SK-N-SH (cell line): ENCODE results near the gene FSHR.

Source experiments
- FOXJ3 ChIP-seq: sonication (generic); formaldehyde crosslinking; IDR thresholded peaks from 2 replicates; pipeline ENCODE4 v1.5.1; 2020; ENCODE audit warnings: mild to moderate bottlenecking, missing genetic modification reagents
- GABPA ChIP-seq: IDR thresholded peaks from 2 replicates; pipeline ENCODE4 v1.4.0; 2012; ENCODE audit warnings: low read depth, mild to moderate bottlenecking
- POLR2AphosphoS5 ChIP-seq: IDR thresholded peaks from 2 replicates; pipeline ENCODE4 v1.6.1; 2012; ENCODE audit warnings: low read depth, low read length
- RAD21 ChIP-seq: IDR thresholded peaks from 2 replicates; pipeline ENCODE4 v1.6.1; 2012; ENCODE audit warnings: mild to moderate bottlenecking, low read length
- SIN3A ChIP-seq: IDR thresholded peaks from 2 replicates; pipeline ENCODE4 v1.6.1; 2012; ENCODE audit warnings: low read depth, mild to moderate bottlenecking, low read length, moderate library complexity, borderline replicate concordance
- SMC3 ChIP-seq: IDR thresholded peaks from 2 replicates; pipeline ENCODE4 v1.6.1; 2012; ENCODE audit warnings: low read depth, low read length, improper control_type of control experiment
- TAF1 ChIP-seq: IDR thresholded peaks from 2 replicates; pipeline ENCODE4 v1.6.1; 2012; ENCODE audit warnings: low read depth, mild to moderate bottlenecking, low read length, moderate library complexity, borderline replicate concordance
- TEAD4 ChIP-seq: IDR thresholded peaks from 2 replicates; pipeline ENCODE4 v1.4.0; 2012; ENCODE audit warnings: mild to moderate bottlenecking, borderline replicate concordance; ENCODE audit not compliant: insufficient read depth
- TF ChIP-seq, protein P1 (sequence below): IDR thresholded peaks from 2 replicates; pipeline ENCODE4 v1.4.0; 2012; ENCODE audit warnings: low read depth
- TF ChIP-seq, protein P2 (sequence below): fragments of 200-600 bp; sonication (generic); IDR thresholded peaks from 2 replicates; pipeline ENCODE4 v1.6.1; 2017; ENCODE audit warnings: antibody characterized with exemption, mild to moderate bottlenecking, moderate library complexity
- TF ChIP-seq, protein P3 (sequence below): IDR thresholded peaks from 2 replicates; pipeline ENCODE4 v1.4.0; 2012; ENCODE audit warnings: low read depth, borderline replicate concordance

DNA sequence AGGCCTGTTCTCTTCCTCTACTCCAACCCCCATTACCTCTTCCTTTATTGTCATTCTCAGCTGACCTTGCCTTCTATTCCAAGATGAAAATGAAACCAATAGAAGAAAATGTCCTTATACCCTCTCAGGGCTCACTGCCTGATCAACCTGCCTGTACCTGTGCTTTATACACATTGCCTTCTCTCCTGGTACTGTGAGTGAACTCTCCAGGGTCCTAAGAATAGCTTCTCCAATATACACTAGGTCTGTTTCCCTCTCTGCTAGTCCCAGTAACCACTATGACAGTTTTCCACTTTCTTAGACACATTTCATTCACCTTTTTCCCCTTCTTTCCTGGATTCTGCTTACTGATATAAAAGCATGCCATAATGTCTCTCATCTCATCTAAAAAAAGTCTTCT is 85.7 kb downstream of the FSHR start:
- TF ChIP-seq, protein P1, sequence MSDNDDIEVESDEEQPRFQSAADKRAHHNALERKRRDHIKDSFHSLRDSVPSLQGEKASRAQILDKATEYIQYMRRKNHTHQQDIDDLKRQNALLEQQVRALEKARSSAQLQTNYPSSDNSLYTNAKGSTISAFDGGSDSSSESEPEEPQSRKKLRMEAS = no peak
- TF ChIP-seq RAD21 (no peak), POLR2AphosphoS5 (no peak), SMC3 (no peak), SIN3A (no peak), GABPA (no peak), TAF1 (no peak), TEAD4 (no peak), FOXJ3 (CRISPR knock-in tag) (no peak)
- TF ChIP-seq, protein P2, sequence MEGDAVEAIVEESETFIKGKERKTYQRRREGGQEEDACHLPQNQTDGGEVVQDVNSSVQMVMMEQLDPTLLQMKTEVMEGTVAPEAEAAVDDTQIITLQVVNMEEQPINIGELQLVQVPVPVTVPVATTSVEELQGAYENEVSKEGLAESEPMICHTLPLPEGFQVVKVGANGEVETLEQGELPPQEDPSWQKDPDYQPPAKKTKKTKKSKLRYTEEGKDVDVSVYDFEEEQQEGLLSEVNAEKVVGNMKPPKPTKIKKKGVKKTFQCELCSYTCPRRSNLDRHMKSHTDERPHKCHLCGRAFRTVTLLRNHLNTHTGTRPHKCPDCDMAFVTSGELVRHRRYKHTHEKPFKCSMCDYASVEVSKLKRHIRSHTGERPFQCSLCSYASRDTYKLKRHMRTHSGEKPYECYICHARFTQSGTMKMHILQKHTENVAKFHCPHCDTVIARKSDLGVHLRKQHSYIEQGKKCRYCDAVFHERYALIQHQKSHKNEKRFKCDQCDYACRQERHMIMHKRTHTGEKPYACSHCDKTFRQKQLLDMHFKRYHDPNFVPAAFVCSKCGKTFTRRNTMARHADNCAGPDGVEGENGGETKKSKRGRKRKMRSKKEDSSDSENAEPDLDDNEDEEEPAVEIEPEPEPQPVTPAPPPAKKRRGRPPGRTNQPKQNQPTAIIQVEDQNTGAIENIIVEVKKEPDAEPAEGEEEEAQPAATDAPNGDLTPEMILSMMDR = no peak
- TF ChIP-seq, protein P3, sequence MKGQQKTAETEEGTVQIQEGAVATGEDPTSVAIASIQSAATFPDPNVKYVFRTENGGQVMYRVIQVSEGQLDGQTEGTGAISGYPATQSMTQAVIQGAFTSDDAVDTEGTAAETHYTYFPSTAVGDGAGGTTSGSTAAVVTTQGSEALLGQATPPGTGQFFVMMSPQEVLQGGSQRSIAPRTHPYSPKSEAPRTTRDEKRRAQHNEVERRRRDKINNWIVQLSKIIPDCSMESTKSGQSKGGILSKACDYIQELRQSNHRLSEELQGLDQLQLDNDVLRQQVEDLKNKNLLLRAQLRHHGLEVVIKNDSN = no peak
